ENCODE measurements around the gene MRPS18A. TPM values are rescaled to one million over a fixed set of nuclear protein-coding genes. Genes with fewer than 3 reads are reported as not detected.

MRPS18A gene
- total RNA-seq, 1 experiment from 2014 or later: 105 TPM

- ChIA-PET POLR2A (ENCODE audit: unreplicated experiment) (no interaction called here), CTCF (no interaction called here)
- H3K4me1 ChIP-seq (ENCODE audit: insufficient read depth, low read length): peaks cover 9% of the 10 kb centered on the region
- DNase-seq (no peak), ATAC-seq (no peak)
- H2AFZ ChIP-seq (ENCODE audit: low read length): no peak overlapping the region
- H3K4me3 ChIP-seq (ENCODE audit: low read length): no peak overlapping the region
- no peaks in the 10 kb centered on the region for H3K36me3 ChIP-seq (ENCODE audit: low read depth, low read length)
- no TSS peak for BruUV-seq (replicated peaks)
- intact Hi-C loops (cut with micrococcal nuclease): no loop called here
- H3K4me2 ChIP-seq (ENCODE audit: low read length): no peak overlapping the region
- H3K79me2 ChIP-seq (ENCODE audit: low read length): no peaks in the 10 kb centered on the region
- no peak overlapping the region for H3K27ac ChIP-seq (ENCODE audit: low read length)
- H4K20me1 ChIP-seq (ENCODE audit: low read length): no peaks in the 10 kb centered on the region
- no peak for TF ChIP-seq EZH2 (IDR thresholded peaks at IDR 0.05; ENCODE audit: low read length, unreplicated experiment)
- TF ChIP-seq EZH2phosphoT487 (IDR thresholded peaks at IDR 0.05; ENCODE audit: borderline replicate concordance, low read length): no peak
- no peak for TF ChIP-seq CTCF (conservative IDR thresholded peaks at IDR 0.05; ENCODE audit: low read depth, low read length)
- peaks cover 1% of the 10 kb centered on the region; the same call in 1 of the 2 replicates for H3K9me3 ChIP-seq (ENCODE audit: low read length)
- H3K9ac ChIP-seq (ENCODE audit: low read length): no peak overlapping the region
- H3K27me3 ChIP-seq (ENCODE audit: low read length): no peaks in the 10 kb centered on the region
- H3F3A ChIP-seq (ENCODE audit: low read length, unreplicated experiment): no peaks in the 10 kb centered on the region
- H3K9me2 ChIP-seq (replicated peaks; ENCODE audit: low read length): no peaks in the 10 kb centered on the region
Observed at GRCh38 chr6:43736211-43736786, 48.7 kb upstream of the MRPS18A start.

GRCh38 chr6:43735642-43736199 is 48.1 kb upstream of the MRPS18A start:
- TF ChIP-seq EZH2 (IDR thresholded peaks at IDR 0.05; ENCODE audit: low read length, unreplicated experiment) (no peak), EZH2phosphoT487 (IDR thresholded peaks at IDR 0.05; ENCODE audit: borderline replicate concordance, low read length) (no peak), CTCF (conservative IDR thresholded peaks at IDR 0.05; ENCODE audit: low read depth, low read length) (no peak)
- no peaks in the 10 kb centered on the region for H3K36me3 ChIP-seq (ENCODE audit: low read depth, low read length)
- H3K27me3 ChIP-seq (ENCODE audit: low read length): no peaks in the 10 kb centered on the region
- ChIA-PET POLR2A (ENCODE audit: unreplicated experiment) (no interaction called here), CTCF (no interaction called here)
- H3K9me3 ChIP-seq (ENCODE audit: low read length): peaks cover 7% of the 10 kb centered on the region; the same call in 1 of the 2 replicates
- BruUV-seq (replicated peaks): no TSS peak
- DNase-seq: no peak
- no peaks in the 10 kb centered on the region for H3K79me2 ChIP-seq (ENCODE audit: low read length)
- H3K9me2 ChIP-seq (replicated peaks; ENCODE audit: low read length): no peaks in the 10 kb centered on the region
- H3K9ac ChIP-seq (ENCODE audit: low read length): no peak overlapping the region
- no peak overlapping the region for H2AFZ ChIP-seq (ENCODE audit: low read length)
- no peak overlapping the region for H3K4me3 ChIP-seq (ENCODE audit: low read length)
- intact Hi-C loops (cut with micrococcal nuclease): no loop called here
- no peaks in the 10 kb centered on the region for H3F3A ChIP-seq (ENCODE audit: low read length, unreplicated experiment)
- no peaks in the 10 kb centered on the region for H4K20me1 ChIP-seq (ENCODE audit: low read length)
- peaks cover 9% of the 10 kb centered on the region for H3K4me1 ChIP-seq (ENCODE audit: insufficient read depth, low read length)
- H3K4me2 ChIP-seq (ENCODE audit: low read length): no peak overlapping the region
- H3K27ac ChIP-seq (ENCODE audit: low read length): no peak overlapping the region
- no peak for ATAC-seq

GRCh38 chr6:43734294-43734665 is 46.7 kb upstream of the MRPS18A start:
- DNase-seq (no peak), ATAC-seq (no peak)
- no TSS peak for BruUV-seq (replicated peaks)
- no peaks in the 10 kb centered on the region for H4K20me1 ChIP-seq (ENCODE audit: low read length)
- H3K4me1 ChIP-seq (ENCODE audit: insufficient read depth, low read length): peaks cover 9% of the 10 kb centered on the region
- H3K36me3 ChIP-seq (ENCODE audit: low read depth, low read length): no peaks in the 10 kb centered on the region
- H3K27ac ChIP-seq (ENCODE audit: low read length): no peak overlapping the region
- no peak overlapping the region for H3K9ac ChIP-seq (ENCODE audit: low read length)
- TF ChIP-seq CTCF (conservative IDR thresholded peaks at IDR 0.05; ENCODE audit: low read depth, low read length): no peak
- TF ChIP-seq EZH2 (IDR thresholded peaks at IDR 0.05; ENCODE audit: low read length, unreplicated experiment): no peak
- no peak for TF ChIP-seq EZH2phosphoT487 (IDR thresholded peaks at IDR 0.05; ENCODE audit: borderline replicate concordance, low read length)
- POLR2A ChIA-PET (ENCODE audit: unreplicated experiment): no interaction called here
- H3K79me2 ChIP-seq (ENCODE audit: low read length): no peaks in the 10 kb centered on the region
- intact Hi-C loops (cut with micrococcal nuclease): no loop called here
- H3K4me3 ChIP-seq (ENCODE audit: low read length): no peak overlapping the region
- no peaks in the 10 kb centered on the region for H3K27me3 ChIP-seq (ENCODE audit: low read length)
- H3K9me3 ChIP-seq (ENCODE audit: low read length): peaks cover 8% of the 10 kb centered on the region; the same call in 1 of the 2 replicates
- H3K4me2 ChIP-seq (ENCODE audit: low read length): no peak overlapping the region
- CTCF ChIA-PET: no interaction called here
- H3K9me2 ChIP-seq (replicated peaks; ENCODE audit: low read length): no peaks in the 10 kb centered on the region
- H2AFZ ChIP-seq (ENCODE audit: low read length): no peak overlapping the region
- no peaks in the 10 kb centered on the region for H3F3A ChIP-seq (ENCODE audit: low read length, unreplicated experiment)

All from PC-3 (cell line).